ENCODE results near the gene WDR70. TPM values are rescaled to one million over a fixed set of nuclear protein-coding genes. Genes with fewer than 3 reads are reported as not detected.

WDR70 gene
- total and polyA plus RNA-seq, 10 of the 15 experiments (the other 5 are each of a cell fraction or from before 2014, with no cell fraction given): 10.9 to 33.6 (median 29.1) TPM

- TF ChIP-seq RELB (IDR thresholded peaks at IDR 0.05; ENCODE audit: low read depth): no peak
These were observed 154.0 kb downstream of the WDR70 start (continued) for GRCh38 chr5:37532976-37533740.

DNA sequence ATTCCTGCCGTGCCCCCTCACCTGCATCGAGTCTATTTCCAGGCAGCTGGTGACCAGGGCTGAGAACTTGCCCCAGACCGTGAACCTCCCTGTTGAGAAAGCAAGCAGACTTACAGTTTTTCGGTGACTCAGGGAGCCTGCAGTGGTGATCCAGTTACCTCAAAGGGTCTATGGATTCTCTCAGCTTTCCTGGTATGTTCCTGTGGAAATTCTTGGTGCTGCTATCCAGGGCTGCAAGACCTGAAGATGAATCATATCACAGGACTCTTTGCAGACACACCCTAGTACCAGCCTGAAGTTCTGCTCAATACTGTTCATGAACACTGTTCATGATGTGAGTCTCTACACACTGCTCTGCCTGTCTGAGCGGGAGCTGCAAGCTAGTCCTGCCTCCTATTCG is 154.7 kb downstream of the WDR70 start:
- Histone ChIP-seq H3K4me3 (no peak overlapping the region), H3K4me2 (ENCODE audit: control insufficient read depth, insufficient read depth) (no peak overlapping the region), H3K27me3 (replicated peaks in 1 of 2; ENCODE audit: control insufficient read depth in 2 of 2, insufficient read depth in 2 of 2, low read length in 1 of 2) (no peaks in the 10 kb centered on the region), H3K4me1 (ENCODE audit: control insufficient read depth, insufficient read depth, low read length) (no peaks in the 10 kb centered on the region), H3K9ac (ENCODE audit: control insufficient read depth, insufficient read depth, low read length) (no peak overlapping the region), H4K20me1 (ENCODE audit: control insufficient read depth, insufficient read depth) (no peaks in the 10 kb centered on the region), H2AFZ (ENCODE audit: control insufficient read depth, low read depth, low read length) (no peak overlapping the region), H3K36me3 (ENCODE audit: control insufficient read depth in 2 of 2, insufficient read depth in 2 of 2, low read length in 1 of 2) (peaks cover 0 to 3% of the 10 kb centered on the region in 2 experiments; a peak in 1 of 4 replicates), H3K9me3 (replicated peaks; ENCODE audit: control insufficient read depth, insufficient read depth, low read length) (no peaks in the 10 kb centered on the region), H3K79me2 (ENCODE audit: control insufficient read depth, insufficient read depth, low read length) (no peaks in the 10 kb centered on the region), H3K27ac (ENCODE audit: control insufficient read depth, insufficient read depth) (no peak overlapping the region)
- intact Hi-C loops (cut with micrococcal nuclease; ENCODE audit: unreplicated experiment): no loop called here
- FAIRE-seq (no peak), ATAC-seq (no peak), DNase-seq (ENCODE audit: low read depth, low spot score) (no peak)
- CTCF ChIA-PET: no interaction called here
- RAD21 ChIA-PET (ENCODE audit: unreplicated experiment): no interaction called here
- SMC1A ChIA-PET (ENCODE audit: uncharacterized antibody, unreplicated experiment): no interaction called here
- whole genome bisulfite sequencing (ENCODE audit: insufficient coverage, insufficient replicate concordance, low lambda C conversion rate, missing lambda C conversion rate): 95% methylated on average over 6 of the region's 6 CpGs
- no TSS peak for BruUV-seq (replicated peaks)
- POLR2A ChIA-PET: no interaction called here
- in situ Hi-C loops (cut with MboI): no loop called here
- no peak for TF ChIP-seq SMAD5 (IDR thresholded peaks at IDR 0.05; ENCODE audit: low read depth)
- TF ChIP-seq TAF1 (IDR thresholded peaks at IDR 0.05; ENCODE audit: borderline replicate concordance, low read depth, low read length): no peak
- no peak for TF ChIP-seq ZBTB40 (IDR thresholded peaks at IDR 0.05; ENCODE audit: borderline replicate concordance)
- TF ChIP-seq FOXK2 (IDR thresholded peaks at IDR 0.05): no peak
- TF ChIP-seq, protein P1, sequence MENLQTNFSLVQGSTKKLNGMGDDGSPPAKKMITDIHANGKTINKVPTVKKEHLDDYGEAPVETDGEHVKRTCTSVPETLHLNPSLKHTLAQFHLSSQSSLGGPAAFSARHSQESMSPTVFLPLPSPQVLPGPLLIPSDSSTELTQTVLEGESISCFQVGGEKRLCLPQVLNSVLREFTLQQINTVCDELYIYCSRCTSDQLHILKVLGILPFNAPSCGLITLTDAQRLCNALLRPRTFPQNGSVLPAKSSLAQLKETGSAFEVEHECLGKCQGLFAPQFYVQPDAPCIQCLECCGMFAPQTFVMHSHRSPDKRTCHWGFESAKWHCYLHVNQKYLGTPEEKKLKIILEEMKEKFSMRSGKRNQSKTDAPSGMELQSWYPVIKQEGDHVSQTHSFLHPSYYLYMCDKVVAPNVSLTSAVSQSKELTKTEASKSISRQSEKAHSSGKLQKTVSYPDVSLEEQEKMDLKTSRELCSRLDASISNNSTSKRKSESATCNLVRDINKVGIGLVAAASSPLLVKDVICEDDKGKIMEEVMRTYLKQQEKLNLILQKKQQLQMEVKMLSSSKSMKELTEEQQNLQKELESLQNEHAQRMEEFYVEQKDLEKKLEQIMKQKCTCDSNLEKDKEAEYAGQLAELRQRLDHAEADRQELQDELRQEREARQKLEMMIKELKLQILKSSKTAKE (IDR thresholded peaks at IDR 0.05; ENCODE audit: low read depth, poor library complexity, severe bottlenecking): no peak
- TF ChIP-seq CHD1 (IDR thresholded peaks at IDR 0.05; ENCODE audit: low read depth, low read length): no peak
- TF ChIP-seq ELK1 (IDR thresholded peaks at IDR 0.05; ENCODE audit: low read depth, low read length): no peak
- TF ChIP-seq CBX3 (IDR thresholded peaks at IDR 0.05; ENCODE audit: borderline replicate concordance, low read depth): no peak
- TF ChIP-seq, protein P2, sequence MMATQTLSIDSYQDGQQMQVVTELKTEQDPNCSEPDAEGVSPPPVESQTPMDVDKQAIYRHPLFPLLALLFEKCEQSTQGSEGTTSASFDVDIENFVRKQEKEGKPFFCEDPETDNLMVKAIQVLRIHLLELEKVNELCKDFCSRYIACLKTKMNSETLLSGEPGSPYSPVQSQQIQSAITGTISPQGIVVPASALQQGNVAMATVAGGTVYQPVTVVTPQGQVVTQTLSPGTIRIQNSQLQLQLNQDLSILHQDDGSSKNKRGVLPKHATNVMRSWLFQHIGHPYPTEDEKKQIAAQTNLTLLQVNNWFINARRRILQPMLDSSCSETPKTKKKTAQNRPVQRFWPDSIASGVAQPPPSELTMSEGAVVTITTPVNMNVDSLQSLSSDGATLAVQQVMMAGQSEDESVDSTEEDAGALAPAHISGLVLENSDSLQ (IDR thresholded peaks at IDR 0.05): no peak
- no peak for TF ChIP-seq SP1 (IDR thresholded peaks at IDR 0.05; ENCODE audit: low read depth, low read length)
- no peak for TF ChIP-seq TCF7 (IDR thresholded peaks at IDR 0.05; ENCODE audit: borderline replicate concordance)

Measured in GM12878 (cell line).